ENCODE results near the gene BICDL2. TPM values are rescaled to one million over a fixed set of nuclear protein-coding genes. Genes with fewer than 3 reads are reported as not detected.

BICDL2 gene
- total and polyA plus RNA-seq, 9 of the 15 experiments (the other 6 are each of a cell fraction or from before 2014, with no cell fraction given), result 0.09 to 0.28 (median 0.09) TPM; not detected in 6

DNA sequence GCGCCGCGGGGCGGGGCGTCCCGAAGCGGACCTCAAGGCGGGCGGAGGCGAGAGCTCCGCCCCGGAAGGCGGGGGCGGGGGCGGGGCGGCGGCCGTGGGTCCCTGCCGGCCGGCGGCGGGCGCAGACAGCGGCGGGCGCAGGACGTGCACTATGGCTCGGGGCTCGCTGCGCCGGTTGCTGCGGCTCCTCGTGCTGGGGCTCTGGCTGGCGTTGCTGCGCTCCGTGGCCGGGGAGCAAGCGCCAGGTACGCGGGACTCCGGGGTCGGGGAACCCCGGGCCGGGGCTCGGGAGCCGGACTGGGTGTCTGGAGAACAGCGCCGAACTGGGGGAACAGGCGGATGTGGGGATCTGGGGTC lies 16.5 kb downstream of the BICDL2 start, which contains the start of gene TNFRSF12A (continued):
- TF ChIP-seq HDAC3 (IDR thresholded peaks at IDR 0.05; ENCODE audit: borderline replicate concordance, partially characterized antibody) (no peak), POLR2B (IDR thresholded peaks at IDR 0.05; ENCODE audit: low read depth, partially characterized antibody) (peak; percentile 75), ZBTB8A (IDR thresholded peaks at IDR 0.05; ENCODE audit: partially characterized antibody) (no peak), SMAD1 (IDR thresholded peaks at IDR 0.05; ENCODE audit: low read depth, low read length, partially characterized antibody) (peak; percentile 87), STAG1 (CRISPR knock-in tag; IDR thresholded peaks at IDR 0.05; ENCODE audit: borderline replicate concordance) (no peak), ZNF263 (CRISPR knock-in tag; IDR thresholded peaks at IDR 0.05; ENCODE audit: borderline replicate concordance) (peak; percentile 32; the same call in 1 of the 2 replicates), RAD21 (CRISPR knock-in tag; conservative IDR thresholded peaks at IDR 0.05 in 1 of 2, IDR thresholded peaks at IDR 0.05 in 1 of 2) (peak; percentile 6 to 12; a peak in 1 of 4 replicates), ZNF57 (CRISPR knock-in tag; IDR thresholded peaks at IDR 0.05) (no peak), CBFA2T3 (IDR thresholded peaks at IDR 0.05) (no peak), POLR2AphosphoS5 (IDR thresholded peaks at IDR 0.05; ENCODE audit: control insufficient read depth, insufficient read depth, low read depth, low read length) (peak; percentile 81), MBD2 (IDR thresholded peaks at IDR 0.05; ENCODE audit: borderline replicate concordance, low read depth) (no peak), CTBP1 (IDR thresholded peaks at IDR 0.05; ENCODE audit: borderline replicate concordance) (0 out of 2 replicates have a peak, but pooled peaks have one; percentile 5), CBX1 (IDR thresholded peaks at IDR 0.05; ENCODE audit: low read depth) (peak; percentile 58; the same call in 1 of the 2 replicates), TAF15 (IDR thresholded peaks at IDR 0.05; ENCODE audit: low read depth, low read length) (no peak), MCM7 (IDR thresholded peaks at IDR 0.05) (no peak)
- TF ChIP-seq, protein P1, sequence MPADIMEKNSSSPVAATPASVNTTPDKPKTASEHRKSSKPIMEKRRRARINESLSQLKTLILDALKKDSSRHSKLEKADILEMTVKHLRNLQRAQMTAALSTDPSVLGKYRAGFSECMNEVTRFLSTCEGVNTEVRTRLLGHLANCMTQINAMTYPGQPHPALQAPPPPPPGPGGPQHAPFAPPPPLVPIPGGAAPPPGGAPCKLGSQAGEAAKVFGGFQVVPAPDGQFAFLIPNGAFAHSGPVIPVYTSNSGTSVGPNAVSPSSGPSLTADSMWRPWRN (IDR thresholded peaks at IDR 0.05; ENCODE audit: low read depth), result no peak
- TF ChIP-seq, protein P2, sequence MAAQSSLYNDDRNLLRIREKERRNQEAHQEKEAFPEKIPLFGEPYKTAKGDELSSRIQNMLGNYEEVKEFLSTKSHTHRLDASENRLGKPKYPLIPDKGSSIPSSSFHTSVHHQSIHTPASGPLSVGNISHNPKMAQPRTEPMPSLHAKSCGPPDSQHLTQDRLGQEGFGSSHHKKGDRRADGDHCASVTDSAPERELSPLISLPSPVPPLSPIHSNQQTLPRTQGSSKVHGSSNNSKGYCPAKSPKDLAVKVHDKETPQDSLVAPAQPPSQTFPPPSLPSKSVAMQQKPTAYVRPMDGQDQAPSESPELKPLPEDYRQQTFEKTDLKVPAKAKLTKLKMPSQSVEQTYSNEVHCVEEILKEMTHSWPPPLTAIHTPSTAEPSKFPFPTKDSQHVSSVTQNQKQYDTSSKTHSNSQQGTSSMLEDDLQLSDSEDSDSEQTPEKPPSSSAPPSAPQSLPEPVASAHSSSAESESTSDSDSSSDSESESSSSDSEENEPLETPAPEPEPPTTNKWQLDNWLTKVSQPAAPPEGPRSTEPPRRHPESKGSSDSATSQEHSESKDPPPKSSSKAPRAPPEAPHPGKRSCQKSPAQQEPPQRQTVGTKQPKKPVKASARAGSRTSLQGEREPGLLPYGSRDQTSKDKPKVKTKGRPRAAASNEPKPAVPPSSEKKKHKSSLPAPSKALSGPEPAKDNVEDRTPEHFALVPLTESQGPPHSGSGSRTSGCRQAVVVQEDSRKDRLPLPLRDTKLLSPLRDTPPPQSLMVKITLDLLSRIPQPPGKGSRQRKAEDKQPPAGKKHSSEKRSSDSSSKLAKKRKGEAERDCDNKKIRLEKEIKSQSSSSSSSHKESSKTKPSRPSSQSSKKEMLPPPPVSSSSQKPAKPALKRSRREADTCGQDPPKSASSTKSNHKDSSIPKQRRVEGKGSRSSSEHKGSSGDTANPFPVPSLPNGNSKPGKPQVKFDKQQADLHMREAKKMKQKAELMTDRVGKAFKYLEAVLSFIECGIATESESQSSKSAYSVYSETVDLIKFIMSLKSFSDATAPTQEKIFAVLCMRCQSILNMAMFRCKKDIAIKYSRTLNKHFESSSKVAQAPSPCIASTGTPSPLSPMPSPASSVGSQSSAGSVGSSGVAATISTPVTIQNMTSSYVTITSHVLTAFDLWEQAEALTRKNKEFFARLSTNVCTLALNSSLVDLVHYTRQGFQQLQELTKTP (IDR thresholded peaks at IDR 0.05; ENCODE audit: low read depth in 1 of 2, partially characterized antibody in 2 of 2), result no peak
- TF ChIP-seq, protein P3, sequence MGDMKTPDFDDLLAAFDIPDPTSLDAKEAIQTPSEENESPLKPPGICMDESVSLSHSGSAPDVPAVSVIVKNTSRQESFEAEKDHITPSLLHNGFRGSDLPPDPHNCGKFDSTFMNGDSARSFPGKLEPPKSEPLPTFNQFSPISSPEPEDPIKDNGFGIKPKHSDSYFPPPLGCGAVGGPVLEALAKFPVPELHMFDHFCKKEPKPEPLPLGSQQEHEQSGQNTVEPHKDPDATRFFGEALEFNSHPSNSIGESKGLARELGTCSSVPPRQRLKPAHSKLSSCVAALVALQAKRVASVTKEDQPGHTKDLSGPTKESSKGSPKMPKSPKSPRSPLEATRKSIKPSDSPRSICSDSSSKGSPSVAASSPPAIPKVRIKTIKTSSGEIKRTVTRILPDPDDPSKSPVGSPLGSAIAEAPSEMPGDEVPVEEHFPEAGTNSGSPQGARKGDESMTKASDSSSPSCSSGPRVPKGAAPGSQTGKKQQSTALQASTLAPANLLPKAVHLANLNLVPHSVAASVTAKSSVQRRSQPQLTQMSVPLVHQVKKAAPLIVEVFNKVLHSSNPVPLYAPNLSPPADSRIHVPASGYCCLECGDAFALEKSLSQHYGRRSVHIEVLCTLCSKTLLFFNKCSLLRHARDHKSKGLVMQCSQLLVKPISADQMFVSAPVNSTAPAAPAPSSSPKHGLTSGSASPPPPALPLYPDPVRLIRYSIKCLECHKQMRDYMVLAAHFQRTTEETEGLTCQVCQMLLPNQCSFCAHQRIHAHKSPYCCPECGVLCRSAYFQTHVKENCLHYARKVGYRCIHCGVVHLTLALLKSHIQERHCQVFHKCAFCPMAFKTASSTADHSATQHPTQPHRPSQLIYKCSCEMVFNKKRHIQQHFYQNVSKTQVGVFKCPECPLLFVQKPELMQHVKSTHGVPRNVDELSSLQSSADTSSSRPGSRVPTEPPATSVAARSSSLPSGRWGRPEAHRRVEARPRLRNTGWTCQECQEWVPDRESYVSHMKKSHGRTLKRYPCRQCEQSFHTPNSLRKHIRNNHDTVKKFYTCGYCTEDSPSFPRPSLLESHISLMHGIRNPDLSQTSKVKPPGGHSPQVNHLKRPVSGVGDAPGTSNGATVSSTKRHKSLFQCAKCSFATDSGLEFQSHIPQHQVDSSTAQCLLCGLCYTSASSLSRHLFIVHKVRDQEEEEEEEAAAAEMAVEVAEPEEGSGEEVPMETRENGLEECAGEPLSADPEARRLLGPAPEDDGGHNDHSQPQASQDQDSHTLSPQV (IDR thresholded peaks at IDR 0.05), result peak; percentile 25; the same call in 1 of the 2 replicates

Data from K562 (cell line).